HG03064 (cell line): Measurements from ENCODE around the gene EPHB1.

Source experiments
- ATAC-seq: cut with Tn5 transposase; IDR thresholded peaks from one replicate; pipeline ENCODE4 v1.9.1; 2021; ENCODE audit warnings: low read depth; ENCODE audit not compliant: unreplicated experiment

EPHB1 gene

GRCh38 chr3:135263331-135263730, 468.3 kb downstream of the EPHB1 start:
- ATAC-seq, result no peak

DNA sequence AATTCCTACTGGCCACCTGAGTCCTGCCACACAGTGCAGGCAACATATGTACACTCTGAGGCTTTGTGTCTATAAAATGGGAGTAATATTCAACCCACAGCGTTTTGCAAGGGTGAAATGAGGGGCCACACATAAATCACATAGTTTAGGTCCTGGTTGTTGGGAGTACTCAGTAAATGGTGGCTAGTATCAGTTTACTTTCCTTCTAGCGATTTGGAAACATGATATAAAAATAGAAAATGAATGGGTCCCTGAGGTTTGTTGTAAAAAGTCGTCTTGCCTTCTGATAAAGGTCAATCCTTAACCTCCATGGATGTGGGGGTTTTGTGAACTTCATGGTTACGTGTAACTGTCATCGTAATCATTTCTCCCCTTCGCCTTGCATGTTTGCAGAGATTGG, 472.4 kb downstream of the EPHB1 start:
- no peak for ATAC-seq

DNA sequence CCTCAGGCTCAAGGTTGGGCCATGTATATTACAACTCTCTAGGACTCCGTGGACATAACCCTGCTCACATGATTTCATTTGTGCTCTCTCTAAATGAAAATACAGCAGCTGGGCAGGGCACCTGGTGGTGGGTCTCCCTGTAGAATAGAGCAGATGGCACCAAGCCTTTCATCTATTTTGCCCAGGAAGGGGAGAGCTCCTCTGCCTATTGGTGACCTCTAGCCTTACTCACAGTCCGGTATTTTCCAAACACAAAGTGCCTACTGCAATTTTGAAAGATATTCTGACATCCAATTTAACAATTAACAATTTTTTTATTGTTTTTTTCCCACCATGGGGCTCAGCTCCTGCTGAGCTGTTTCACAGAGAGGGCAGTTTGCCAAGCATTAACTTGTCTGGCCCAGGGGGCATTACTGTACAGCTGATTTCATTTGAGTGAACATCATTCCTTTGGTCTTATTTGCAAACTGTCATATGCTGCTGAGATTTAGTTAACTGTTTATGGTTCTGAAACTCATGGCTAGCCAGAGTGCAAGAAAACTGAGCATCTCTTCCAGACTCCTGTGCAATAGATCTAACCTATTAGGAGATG, 474.0 kb downstream of the EPHB1 start:
- ATAC-seq, result no peak

DNA sequence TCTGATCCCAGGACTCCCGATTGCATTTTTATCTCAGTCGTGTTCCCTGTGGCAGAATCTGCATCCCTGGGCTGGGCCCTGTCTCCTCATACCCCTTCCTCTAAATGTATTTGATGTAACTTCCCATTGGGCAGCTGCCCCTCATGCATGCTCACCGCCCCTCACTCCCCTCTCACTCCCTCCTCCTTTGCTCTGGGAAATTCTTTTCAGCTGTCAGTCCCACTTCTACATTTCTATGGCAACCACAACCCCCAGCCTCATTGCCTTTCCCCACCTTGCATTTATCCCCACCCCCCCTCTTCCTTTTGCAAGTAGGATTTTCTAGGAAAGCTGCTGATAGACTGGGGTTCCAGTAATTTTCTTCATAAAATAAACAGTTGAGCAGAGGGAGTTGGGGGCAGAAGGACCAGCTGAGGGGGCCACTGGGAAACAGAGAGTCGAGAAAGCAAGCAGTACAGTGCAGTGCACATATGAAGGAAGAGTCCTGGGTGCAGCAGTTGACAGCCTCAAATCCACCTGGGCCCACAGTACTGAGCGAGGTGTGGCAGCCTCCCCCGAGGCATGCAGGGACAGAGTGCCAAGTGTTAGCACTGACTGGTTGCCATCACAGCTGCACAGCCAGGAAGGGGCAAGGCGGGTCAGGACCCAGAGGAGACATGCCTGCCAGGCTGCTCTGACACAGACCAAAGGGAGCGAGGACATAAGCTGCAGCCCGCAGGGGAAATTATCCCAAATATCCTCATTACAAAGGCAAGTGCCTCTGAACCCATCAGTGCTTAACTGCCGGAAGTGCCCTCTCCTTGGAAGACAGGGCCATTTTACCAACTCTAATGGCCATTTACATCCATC, 476.3 kb downstream of the EPHB1 start:
- ATAC-seq, result no peak

- no peak for ATAC-seq
Measured at GRCh38 chr3:135272026-135272669, 477.1 kb downstream of the EPHB1 start.

DNA sequence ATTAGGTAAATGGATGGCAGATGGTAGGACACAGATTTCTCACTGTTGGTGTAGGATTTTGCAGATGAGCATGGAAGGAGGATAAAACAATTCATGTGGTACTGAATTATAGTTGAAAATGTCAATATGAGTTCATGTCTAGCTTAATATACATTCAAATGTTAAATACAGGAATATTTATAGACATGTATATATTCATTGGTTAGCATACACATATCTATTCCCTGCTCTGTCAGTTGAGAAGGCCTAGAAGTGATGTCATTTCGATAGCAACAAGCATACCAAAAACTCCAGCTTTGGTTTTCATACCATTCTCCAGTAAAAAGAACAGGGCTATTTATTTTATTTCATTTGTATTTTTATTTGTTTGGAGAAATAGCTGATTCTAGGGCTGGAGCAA, 497.1 kb downstream of the EPHB1 start:
- ATAC-seq, result no peak

DNA sequence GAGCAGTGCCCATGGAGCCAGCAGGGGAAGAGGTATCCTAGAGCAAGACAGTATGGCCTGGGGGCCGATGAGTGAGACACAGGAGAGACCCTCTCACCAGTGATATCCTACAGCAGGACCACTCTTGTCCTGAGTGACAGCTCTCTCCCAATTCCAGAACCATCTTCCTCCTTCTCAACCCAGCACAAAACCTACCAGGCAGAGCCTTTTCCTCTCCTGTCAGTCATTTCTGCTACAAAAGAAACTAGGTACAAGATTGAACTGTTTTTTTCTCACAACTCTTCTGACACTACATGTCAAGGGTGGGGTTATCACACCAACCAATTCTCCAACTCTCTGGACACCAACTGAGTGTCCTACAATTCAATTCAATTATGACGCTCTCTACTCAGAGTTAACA, 506.6 kb downstream of the EPHB1 start:
- ATAC-seq, result no peak

DNA sequence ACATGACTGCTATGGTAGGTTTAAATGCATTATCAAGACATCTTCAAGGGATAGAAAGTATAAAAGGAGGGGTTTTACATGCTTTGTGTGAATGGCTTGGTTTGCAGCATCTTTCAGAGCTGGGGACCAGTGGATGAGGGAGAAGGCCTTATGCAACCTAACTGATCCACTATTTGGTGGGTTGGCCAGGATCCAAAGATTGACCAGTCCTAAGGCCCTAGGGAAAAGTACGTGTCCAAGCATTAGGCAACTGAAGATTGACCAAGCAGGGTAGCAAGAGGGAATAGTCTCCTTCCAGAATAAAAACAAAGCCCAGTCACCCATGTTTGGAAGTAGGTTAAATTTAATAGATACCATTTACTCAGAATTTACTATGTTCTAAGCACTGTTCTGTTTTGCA, 509.3 kb downstream of the EPHB1 start:
- ATAC-seq, result no peak
